Daoy (cell line): ENCODE results near the gene ZSCAN22. TPM values are rescaled to one million over a fixed set of nuclear protein-coding genes. Genes with fewer than 3 reads are reported as not detected.
A peak's percentile ranks its signal among the peaks of the same experiment; 100 is the strongest.
"Not testable (repeated sequence)": the region's sequence is repeated elsewhere in the genome, so short reads cannot be mapped to it uniquely, and the experiment has no call there.

ENCODE experiments used
- DNase-seq: peaks from one replicate; pipeline ENCODE4 v3.0.0-alpha.2; 2015; ENCODE audit warnings: low read depth
- total RNA-seq: library from RNA; depleted of rRNA; stranded (reverse); fragments of >200 nt; shearing (Covaris generic); gene quantifications from 2 replicates; pipeline ENCODE4 v1.2.3, GENCODE V29; 2014; rRNA removed

ZSCAN22 gene
- 2.1 TPM in 2 replicates for total RNA-seq

DNA sequence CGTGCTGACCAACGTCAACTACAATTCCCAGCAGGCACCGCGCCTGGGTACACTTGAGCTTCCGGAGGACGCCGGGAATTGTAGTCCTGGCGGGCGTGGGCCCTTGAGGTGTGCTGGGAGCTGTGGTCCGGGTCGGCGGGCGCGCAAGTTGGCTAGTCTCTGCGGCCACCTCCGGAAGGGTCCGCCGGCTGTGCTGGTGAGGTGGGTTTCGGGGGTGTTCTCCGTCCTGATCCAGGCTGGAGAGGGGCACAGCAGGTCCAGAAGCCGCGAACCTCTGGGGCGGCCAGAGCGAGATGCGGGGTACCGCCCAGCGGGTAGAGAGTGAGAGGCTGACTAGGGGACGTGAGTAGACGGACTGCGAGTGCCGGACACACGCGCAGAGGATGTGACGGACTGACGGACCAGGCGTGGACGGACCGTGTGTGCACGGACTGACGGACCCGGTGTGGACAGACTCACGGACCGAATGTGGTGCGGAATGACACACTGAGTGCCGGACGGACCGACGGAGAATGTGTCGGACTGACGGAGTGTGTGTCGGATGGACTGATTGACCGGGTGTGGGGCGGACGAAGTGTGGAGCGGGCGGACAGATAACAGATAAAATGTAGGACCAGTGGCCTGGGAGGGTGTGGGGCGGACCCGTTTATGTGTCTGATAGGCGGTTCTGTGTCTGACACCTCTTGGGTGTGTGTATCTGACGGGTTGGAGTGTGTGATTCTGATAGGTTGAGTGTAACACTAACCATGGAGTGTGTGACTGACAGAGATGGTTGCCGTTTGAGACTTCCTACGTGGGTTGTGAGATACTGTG lies at the start of gene ZSCAN22:
Gene ZSCAN22 (plus strand): TSS at position 81 of the 813 bp plus-strand sequence. CDS start 7,809 bp downstream, outside the sequence.
- peak; percentile 98 for DNase-seq

DNA sequence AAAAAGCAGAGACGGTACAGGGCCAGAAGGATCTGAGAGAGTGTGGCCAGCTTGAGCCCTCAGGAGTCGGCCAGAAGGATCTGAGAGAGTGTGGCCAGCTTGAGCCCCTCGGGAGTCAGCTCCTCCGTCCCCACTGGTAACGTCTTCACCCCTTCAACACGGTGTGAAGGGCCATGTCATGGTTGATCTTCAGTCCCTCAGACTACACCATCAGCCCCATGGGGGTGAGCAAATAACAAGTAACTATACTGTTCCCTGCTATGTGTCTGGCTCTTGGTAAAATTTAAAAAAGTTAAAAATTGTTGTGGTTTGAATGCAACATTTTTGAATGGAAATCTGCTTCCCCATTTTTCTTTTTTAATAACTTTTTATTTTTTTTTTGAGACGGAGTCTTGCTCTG lies 49.6 kb upstream of the ZSCAN22 start:
- no peak for DNase-seq

DNA sequence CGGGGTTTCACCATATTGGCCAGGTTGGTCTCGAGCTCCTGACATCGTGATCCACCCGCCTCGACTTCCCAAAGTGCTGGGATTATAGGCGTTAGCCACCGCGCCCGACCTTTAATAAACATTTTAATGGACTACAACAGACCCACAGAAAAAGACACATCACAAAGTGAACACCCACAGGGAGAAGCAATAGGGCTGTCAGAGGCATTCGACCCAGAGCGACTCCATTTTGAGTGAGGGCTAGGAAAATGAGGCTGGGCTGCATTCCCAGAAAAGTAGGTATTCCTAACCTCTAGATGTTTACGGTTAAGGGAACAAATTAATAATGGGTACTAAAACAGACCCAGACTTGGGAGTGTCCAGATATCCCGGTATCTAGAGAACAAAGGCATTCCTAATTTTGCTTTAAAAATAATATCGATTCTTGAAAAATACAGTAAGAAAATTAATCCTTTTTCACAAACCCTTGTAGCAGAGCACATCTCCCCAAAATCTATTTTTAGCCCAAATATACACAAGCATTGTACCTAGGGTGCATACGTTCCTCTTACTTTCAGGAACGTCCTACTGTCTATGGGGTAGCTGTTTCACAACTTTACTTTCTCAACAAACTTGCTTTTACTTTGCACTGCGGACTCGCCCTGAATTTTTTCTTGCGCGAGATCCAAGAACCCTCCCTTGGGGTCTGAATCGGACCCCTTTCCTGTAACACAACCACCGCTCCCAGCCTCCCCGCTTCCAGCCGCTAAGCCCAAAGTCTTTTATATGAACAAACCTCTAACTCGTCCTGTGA lies 48.9 kb upstream of the ZSCAN22 start:
- no peak for DNase-seq

DNA sequence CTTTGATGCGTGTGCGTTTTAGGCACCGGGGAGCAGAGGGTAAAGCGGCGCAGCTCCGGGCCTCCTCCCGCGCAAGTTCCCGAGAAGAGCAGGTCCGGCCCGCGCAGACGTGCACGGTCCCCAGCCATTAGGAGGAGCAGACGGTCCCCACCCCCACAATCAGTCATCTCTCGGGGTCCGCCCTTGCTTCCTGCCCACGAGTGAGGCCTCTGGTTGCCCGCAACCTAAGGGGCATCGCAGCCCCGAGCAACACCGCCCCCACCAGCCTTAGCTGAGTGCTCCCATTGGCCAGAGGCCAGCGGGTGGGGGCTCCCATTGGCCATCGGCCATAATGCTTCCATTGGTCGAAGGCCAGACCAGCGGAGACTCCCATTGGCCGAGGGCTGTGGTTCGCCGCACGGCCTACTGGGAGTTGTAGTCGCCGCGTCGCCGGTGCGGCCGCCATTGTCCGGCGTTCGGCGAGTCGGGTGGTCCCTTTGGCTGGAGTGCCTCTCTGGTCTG lies 48.2 kb upstream of the ZSCAN22 start, which contains the start of gene ZNF8:
Gene ZNF8 (plus strand): TSS at position 415 of the 501 bp plus-strand sequence. CDS start 127 bp downstream, outside the sequence.
- DNase-seq = peak; percentile 99

DNA sequence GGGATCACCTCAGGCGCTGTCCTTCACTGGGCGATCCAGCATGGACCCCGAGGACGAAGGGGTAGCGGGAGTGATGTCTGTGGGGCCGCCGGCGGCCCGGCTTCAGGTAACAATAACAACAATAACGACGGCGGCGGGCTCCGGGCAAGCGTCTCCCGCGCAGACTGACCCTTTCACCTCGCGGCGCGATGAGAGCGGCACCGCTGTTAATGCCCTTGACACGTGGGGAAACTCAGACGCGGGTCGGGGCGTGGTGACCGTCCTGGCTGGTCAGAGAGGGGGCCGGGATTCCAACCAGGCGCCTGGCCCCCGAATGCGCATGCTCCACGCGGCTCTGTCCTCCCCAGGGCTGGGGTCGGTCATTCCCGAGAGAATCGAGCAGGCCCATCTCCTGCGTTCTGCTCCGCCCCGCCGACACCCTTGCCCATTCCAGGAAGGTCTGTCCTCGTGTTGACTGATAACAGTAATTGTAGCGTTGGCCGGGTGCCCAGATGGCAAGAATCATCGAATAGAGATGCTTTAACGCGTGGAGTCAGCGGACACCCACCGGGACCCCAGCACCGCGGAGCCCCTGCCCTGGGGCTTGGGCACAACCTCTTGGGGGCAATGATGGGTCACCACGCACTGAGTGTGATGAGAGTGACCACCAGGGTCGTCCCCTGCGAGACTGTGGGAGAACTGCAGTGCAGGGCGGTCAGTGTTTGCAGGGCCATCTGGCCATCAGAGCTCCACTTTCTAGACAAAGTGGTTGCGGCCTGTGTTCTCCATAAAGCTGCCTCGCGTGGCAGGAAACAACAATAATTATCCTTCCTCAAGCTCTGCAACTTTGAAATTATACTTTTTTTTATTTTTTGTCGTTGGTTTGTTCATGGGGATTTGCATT lies 47.5 kb upstream of the ZSCAN22 start:
- DNase-seq = peak; percentile 75

DNA sequence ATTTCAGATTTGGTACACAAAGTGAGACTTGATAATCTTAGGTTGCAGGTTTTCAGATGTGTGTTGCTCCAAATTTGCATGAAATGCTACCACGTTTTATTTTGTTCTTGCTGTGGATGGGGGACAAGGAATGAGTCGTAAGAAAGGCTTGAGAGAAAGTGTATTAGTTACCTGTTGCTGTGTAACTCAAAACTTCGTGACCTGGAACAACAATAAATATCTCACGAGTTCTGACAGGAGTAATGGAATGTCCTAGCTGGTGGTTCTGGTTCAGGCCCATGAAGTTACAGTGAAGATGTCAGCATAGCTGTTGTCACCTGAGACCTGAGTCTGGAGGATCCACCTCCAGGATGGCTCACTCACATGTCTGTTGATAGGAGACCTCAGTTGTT lies 46.9 kb upstream of the ZSCAN22 start:
- DNase-seq = no peak

DNA sequence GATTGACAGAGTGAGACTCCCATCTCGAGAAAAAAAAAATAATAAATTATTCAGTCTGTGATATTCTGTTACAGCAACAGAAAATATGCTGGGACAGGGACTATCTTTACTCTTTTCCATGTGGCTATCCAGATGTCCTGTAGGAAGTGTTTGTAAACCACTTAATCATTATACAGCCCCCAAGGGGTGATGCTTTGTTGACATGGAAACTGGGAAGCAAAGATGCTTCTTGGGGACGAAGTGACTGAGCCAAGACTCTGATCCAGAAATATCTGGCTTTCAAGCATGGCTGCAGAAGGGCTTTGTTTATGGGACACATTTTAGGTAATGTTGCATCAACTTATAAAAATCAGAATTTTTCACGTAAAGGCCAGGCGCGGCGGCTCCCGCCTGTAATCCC lies 42.6 kb upstream of the ZSCAN22 start:
- DNase-seq = no peak

DNA sequence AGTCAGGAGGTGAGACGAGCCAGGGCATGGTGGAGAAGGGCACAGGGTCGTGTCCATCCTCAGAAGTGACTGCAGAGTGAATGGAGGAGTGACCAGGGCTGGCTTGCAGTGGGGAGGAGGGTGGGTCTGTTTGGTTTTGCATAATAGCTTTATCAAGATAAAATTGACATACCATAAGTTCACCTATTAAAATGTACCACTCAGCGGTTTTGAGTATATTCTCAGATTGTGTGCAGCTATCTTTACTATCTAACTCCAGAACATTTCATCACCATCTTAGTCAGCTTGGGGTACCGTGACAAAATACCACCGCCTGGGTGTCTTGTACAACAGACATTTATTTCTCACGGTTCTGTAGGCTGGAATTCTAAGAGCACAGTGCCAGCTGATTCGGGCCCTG lies 34.9 kb upstream of the ZSCAN22 start:
- no peak for DNase-seq

DNA sequence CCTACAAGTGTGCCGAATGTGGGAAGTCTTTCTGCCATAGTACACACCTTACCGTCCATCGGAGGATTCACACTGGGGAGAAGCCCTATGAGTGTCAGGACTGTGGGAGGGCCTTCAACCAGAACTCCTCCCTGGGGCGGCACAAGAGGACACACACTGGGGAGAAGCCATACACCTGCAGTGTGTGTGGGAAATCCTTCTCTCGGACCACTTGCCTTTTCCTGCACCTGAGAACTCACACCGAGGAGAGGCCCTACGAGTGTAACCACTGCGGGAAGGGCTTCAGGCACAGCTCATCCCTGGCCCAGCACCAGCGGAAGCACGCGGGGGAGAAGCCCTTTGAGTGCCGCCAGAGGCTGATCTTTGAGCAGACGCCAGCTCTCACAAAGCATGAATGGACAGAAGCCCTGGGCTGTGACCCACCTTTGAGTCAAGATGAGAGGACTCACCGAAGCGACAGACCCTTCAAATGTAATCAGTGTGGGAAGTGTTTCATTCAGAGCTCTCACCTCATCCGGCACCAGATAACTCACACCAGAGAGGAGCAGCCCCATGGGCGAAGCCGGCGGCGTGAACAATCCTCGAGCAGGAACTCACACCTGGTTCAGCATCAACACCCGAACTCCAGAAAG lies 31.9 kb upstream of the ZSCAN22 start:
- DNase-seq = no peak

DNA sequence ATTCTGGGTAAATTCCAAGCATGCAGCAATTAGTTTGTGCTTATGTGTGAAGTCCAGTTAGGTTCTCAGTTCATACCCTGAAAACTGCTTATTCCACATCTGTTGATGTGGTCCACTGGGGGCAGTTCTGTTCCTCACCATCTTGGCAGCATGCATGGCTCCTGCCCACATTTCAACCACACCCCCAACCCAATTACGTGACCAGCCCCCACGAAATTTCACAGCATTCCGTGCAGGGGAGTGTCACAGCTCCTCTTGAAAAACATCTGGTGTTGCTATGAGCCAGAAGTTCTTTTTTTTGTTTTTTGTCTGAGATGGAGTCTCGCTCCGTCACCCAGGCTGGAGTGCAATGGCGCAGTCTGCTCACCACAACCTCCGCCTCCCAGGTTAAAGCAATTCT lies 30.7 kb upstream of the ZSCAN22 start:
- no peak for DNase-seq

DNA sequence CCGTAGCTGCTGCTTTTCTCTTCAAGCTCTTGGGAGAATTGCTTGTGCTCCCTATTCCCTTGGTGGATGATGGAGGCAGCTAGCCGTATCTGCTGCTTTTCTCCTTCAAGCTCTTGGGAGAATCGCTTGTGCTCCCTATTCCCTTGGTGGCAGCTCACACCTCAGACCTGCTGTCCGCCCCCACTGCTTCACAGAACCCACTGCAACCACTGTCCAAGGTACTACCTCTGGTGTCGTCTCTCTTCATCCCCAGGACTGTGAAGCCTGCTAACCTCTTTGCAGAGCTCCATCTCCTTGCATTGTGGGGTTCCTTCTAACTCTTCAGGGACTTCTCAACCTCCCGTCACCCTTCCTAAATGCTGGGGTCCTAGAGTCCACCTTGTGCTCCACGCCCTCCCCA lies 26.2 kb upstream of the ZSCAN22 start:
- no peak for DNase-seq

DNA sequence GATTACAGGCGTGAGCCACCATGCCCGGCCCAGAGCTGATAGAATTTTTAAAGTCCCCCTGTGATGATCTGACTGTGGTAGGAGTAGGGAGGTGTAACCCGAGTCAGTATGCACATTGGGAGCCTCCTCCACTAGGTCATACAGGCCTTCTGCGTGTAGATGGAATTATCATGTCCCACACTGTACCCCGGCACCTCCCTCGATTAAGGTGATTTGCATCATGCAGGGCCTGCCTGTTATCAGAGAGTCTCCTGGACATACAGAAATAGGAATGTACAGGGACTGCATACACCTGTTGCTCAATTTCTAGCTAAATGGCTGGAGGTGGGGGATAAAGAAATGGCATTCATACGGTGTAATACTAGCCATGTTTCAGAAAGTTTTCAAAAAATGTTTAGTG lies 22.5 kb upstream of the ZSCAN22 start:
- DNase-seq = no peak

DNA sequence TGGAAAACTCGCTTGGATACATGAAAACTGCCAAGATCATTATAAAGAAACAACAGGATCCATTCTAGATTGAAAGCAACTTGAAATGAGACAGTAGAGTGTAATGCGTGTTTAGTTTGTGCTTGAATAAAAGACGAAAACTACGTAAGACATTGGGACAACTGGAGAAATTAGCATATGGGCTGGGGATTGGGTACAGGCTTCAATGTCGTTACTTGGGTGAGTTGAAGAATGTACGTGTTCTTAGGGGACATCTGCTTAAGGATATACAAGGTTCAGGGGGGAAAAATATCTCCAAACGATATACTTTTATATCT lies 22.1 kb upstream of the ZSCAN22 start:
- no peak for DNase-seq

DNA sequence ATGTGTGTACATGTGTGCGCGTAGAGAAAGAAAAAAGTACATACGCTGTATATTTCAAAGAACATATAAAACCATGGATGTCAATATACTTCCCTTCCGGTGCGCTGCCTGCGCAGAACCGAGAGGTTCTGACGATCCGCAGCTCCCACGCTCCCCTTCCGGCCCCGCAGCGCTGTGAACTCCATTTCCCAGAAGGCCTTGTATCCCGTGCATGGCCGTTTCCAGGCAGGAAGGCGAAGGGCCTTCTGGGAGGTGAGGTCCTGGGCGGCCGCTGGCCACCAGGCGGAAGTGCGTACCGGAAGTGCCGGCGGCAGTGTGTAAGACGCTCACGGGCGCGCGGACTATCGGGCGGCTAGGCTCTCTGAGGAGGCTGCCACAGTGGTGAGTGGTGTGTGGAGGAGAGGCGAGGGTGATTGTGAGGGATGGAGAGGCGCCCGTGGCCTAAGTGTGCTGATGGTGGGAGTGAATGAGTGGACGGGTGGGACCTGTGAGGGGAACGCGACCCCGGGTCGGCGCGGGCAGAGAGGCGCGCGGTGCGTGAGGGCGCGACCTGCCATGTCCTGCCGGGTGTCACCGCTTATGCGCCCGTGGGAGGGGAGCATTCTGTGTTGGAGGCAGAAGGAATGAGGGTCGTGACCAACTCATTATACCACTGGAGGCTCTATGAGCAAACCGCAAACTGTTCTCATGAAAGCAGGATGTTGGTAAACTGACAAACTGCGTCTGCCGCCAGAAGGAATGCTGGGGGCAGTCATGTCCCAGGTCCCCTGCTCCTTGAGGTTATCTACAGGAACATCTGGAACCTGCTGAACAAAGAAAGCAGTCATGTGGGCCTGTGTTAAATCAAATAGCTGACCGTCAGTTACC lies 21.5 kb upstream of the ZSCAN22 start, which contains the start of gene ERVK3-1:
Gene ERVK3-1 (plus strand): TSS at position 313 of the 867 bp plus-strand sequence. CDS start 6,792 bp downstream, outside the sequence.
- DNase-seq = peak; percentile 99

DNA sequence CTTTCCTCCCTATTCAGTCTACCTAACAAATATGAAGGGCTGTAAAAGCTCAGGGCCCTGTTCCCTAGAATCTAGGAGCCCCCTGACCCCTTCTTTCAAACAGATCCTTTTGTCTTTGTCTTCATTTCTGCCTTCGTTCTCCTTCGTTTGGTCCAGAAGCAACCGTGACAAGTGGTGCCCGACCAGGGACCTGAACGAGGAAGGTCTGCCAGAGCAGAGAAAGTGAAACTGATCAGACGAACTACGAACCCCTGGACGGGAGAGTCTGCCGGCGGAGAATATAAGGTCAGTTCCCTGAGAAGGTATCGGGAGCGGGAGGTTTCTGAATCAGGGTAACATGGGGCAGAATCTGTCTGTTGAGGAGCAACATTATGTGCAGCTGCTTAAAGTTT lies 20.9 kb upstream of the ZSCAN22 start:
- peak; percentile 35 for DNase-seq

DNA sequence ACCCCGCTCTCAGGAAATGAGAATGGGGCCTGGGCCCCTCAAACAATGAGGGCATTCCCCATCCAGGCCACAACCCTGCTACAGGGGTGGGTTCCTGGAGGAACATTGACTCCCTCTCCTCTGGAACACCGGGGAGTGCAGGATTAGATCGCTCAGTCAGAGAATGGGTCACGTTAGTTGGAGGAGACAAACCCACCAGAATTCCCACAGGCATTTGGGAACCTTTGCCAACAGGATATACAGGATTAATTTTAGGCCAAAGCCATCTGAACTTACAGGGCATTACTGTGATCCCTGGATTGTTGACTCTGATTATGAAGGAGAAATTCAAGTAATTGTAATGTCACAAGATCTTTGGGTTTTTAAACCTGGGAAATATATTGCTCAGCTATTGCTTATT lies 19.1 kb upstream of the ZSCAN22 start:
- no peak for DNase-seq

DNA sequence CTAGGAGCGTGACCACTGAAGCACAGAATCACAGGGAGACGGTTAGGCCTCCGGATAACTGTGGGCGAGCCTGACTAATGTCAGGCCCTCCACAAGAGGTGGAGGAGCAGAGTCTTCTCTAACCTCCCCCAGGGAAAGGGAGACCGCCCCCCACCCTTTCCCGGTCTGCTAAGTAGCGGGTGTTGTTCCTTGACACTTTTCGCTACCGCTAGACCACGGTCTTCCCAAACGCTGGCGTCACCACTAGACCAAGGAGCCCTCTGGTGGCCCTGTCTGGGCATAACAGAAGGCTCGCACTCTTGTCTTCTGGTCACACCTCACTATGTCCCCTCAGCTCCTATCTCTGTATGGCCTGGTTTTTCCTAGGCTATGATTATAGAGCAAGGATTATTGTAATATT lies 16.1 kb upstream of the ZSCAN22 start:
- DNase-seq = not testable (repeated sequence)

DNA sequence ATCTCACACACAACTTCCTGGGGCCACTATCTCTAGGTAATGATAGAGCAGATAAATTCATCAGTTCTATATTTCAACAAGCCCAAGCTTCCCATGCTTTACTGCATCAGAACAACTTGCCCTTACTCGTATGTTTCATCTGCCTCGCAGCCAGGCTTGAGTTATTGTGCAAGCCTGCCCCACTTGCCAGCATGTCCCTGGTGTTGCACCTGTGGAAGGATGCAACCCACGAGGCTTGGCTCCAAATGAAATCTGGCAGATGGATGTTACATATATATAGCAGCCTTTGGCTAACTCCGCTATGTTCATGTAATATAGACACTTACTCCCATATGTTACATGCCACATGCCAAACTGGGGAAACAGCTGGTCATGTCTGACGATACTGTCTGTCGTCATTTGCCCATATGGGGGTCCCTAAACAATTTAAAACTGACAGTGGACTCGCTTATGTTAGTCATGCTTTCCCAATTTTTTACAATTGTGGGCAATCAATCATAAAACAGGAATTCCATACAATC lies 15.4 kb upstream of the ZSCAN22 start:
- DNase-seq = no peak

DNA sequence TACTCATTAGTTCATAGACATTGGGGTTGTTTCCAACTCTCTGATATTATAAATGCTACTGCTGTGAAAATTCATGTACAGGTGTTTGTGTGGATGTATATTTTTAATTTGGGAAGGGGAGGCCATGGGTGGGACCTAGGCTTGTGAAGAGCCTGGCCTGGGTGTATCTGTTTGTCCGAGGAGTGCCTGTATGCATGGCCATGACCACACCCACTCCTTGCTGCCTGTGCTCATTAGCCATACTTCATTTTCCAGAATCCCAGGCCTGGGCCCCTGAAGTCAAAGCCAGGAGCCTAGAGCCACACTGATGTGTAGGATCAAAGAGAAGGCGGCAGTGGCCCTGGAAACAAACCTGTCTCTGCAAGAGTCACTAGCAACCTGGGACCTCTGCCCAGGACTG lies 11.2 kb upstream of the ZSCAN22 start:
- DNase-seq = no peak

DNA sequence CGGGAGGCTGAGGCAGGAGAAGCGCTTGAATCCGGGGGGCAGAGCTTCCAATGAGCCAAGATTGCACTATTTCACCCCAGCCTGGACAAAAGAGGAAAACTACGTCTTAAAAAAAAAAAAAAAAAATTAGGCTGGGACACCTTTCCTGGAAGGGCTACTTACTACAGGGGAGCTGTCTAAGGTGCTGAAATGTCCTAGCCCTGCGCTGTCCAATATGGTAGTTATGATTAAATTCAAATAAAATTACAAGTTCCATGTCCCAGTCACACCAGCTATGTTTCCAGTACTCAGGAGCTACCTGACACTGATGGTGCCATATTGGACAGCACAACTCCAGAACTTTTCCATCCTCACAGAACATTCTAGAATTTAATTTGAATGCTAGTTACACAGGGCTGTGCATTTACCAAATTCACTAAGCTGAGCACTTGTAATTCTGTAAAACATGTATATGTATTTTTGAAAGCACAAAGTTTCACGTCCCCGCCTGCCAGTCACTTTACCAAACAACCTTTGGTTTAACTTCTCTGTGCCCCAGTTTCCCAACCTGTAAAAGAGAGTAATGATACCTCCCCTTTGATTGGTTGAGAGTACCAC lies 9.2 kb upstream of the ZSCAN22 start:
- DNase-seq = peak; percentile 50
